Stimulated activated CD4-positive, alpha-beta T cell treated with anti-CD3 and anti-CD28 coated beads, Interleukin-2, amount 100 ng/mL, for 4 hours (primary cell): Measurements from ENCODE around the gene OR8G5.

Experiments
- DNase-seq: peaks from one replicate; pipeline ENCODE4 v3.0.0-alpha.2; 2020; ENCODE audit warnings: low read depth

The OR8G5 gene

DNA sequence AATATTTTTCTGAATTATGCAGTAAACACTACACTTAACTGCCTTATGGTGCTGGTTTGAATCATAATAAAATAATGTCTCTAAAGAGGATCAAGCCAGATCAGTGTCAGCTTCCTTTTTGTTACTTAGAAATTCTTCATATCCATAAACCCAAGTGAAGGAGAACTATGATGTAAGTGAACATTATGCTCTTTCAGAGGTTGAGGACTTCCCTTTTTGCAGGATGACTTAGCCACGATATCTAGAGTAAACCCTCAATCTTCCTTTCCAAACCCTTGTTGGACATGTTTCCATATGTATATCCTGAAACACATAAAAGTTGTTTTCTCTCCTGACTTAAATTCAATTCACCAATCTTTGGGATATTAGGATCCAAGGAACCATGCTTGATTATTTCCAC is 38.5 kb downstream of the OR8G5 start:
- no peak for DNase-seq

DNA sequence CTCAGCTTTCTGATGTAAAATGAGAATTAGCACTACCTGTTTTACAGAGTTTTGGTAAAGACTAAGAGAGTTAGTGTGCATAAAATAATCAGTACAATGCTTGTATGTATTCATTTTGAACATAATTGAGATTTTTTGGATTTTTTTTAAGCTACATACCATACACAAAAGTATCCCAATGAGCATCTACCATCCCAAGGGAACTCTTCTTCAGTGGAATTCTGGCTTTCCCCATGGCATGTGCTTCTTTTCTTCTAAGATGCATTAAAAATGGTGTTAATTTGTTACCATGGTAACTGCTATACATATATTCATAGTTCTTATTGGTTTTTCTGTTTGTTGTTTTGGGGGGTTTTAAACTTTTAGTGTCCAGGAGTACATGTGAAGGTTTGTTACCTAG is 39.8 kb downstream of the OR8G5 start:
- DNase-seq, result no peak

GRCh38 chr11:124297921-124298320 is 41.7 kb downstream of the OR8G5 start:
- no peak for DNase-seq

DNA sequence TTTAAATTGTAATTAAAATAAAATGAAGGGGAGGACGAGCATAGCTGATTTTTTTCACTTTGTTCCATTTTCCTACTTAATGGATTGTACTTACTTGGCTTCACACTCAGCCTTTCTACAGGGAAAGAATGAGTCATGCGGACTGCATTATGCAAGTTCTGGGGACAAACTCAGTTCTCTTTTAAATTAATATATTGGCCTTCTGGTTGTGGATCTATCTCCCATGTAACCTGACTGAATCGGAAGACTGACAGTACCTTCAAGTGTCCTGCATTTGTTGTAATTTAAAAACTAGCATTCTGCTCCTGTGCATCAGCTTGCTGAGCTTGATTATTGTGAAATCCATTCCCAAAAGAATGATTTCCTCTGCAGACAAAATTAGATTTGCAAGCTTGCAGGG is 45.4 kb downstream of the OR8G5 start:
- DNase-seq, result no peak

- DNase-seq, result no peak
Measured at GRCh38 chr11:124302347-124303125, 46.4 kb downstream of the OR8G5 start.

DNA sequence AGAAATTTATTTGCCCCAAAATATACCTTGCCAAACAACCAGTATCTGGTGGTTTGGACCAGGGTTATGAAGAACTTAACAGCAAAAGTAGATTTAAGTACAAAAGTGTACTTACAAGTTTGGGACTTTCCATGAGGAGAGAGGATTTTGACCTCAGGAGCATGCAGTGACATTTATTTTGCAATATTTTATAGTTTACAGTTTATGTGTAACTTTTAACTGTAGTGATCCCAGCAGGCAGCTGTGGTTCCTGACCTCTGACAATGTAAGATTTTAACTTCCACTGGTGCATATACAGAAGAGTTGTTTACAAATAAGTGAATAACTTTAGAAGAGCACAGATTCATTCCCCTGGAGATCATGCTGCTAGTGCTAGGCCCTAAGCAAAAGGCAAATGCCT is 50.9 kb downstream of the OR8G5 start:
- DNase-seq, result no peak

DNA sequence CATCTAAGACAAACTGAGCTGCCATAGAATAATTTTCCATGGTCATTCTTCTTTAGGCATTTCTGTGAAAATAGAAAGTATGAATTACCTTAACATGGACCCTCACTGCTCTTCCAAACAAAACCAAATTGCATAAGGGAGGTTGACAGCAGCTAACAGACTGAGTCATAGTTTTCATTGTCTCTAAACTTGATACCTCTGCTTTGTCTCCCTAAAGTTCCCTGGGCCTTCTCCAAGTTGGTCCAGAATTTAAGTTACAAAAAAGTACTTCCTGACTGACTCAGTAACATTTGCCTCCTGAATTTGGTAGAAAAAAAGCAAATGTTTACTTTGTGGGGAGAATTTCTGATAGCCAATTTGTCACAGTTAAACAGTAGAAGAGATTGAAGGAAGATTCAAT is 54.5 kb downstream of the OR8G5 start:
- no peak for DNase-seq

DNA sequence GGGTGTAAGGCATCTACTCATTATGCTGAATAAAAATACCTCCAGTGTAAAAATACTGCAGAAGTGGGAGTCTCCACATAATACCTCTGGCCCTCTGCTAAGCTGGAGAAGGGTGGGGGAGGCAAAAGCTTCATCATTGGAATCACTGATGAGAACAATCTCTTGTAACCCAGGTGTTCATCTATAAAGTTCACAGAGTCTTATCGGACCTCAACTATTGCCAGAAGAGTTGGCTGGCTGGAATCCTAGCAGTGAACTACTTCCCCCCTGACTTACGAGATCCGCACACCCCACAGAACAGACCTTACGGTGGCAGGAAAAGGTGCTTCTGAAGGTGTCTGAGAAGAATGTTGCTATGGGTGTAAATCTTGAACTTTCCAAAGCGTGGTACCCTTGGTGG is 55.1 kb downstream of the OR8G5 start:
- no peak for DNase-seq

DNA sequence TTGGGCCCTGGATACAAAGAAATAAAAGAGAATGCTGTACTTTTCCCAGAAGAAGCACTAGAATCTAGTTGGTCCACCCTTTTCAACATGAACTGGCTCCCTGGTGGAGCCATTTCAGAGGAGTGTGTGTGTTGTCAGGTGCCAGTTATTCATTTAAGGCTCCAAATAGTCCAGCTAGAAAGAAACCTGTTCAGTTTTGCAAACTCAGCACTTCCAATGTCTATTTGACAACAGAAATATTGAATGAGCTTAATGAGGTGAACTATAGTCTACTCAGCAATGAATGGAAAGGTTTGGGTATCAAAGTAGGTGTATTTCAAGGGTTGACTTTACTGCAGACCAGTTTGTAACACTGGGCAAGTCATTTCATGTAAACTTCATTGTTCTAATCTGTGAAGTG is 55.5 kb downstream of the OR8G5 start:
- no peak for DNase-seq

- no peak for DNase-seq
Measured at GRCh38 chr11:124313131-124313530, 57.0 kb downstream of the OR8G5 start.

GRCh38 chr11:124313849-124314248 is 57.7 kb downstream of the OR8G5 start, which contains the start of gene OR8D1:
TSS of gene OR8D1 (minus strand) at chr11:124313949. CDS start at chr11:124310766, 3,183 bp downstream.
- DNase-seq, result no peak

- DNase-seq, result no peak
Measured at GRCh38 chr11:124315052-124315451, 58.9 kb downstream of the OR8G5 start.
